Activated T-cell treated with anti-CD3 and anti-CD28 coated beads, Interleukin-2, amount 50 U/mL, for 4 hours (primary cell): ENCODE results near the gene RASA3. TPM values are rescaled to one million over a fixed set of nuclear protein-coding genes. Genes with fewer than 3 reads are reported as not detected.
"Not testable (repeated sequence)": the region's sequence is repeated elsewhere in the genome, so short reads cannot be mapped to it uniquely, and the experiment has no call there.

Experiments
- ATAC-seq, 2 donors: fragments of 200-7000 bp; cut with Tn5 transposase; one replicate each; pipeline ENCODE4 v1.10.0; 2021
- DNase-seq: peaks from one replicate; pipeline ENCODE4 v3.0.0-alpha.2; 2020
- H3K27me3 Mint-ChIP-seq: one replicate; pipeline ENCODE4 v1.8.0; 2021; ENCODE audit warnings: low read depth, mixed read lengths
- H3K36me3 Mint-ChIP-seq: one replicate; pipeline ENCODE4 v1.8.0; 2022; ENCODE audit warnings: mixed read lengths; ENCODE audit not compliant: insufficient read depth
- H3K4me1 Mint-ChIP-seq: one replicate; pipeline ENCODE4 v1.8.0; 2021; ENCODE audit warnings: low read depth, mixed read lengths
- H3K4me3 Mint-ChIP-seq: one replicate; pipeline ENCODE4 v1.8.0; 2021; ENCODE audit warnings: mild to moderate bottlenecking, moderate library complexity, mixed read lengths
- H3K9me3 Mint-ChIP-seq: one replicate; pipeline ENCODE4 v1.8.0; 2021; ENCODE audit warnings: mixed read lengths
- total RNA-seq, 3 donors: library from RNA; stranded (reverse); gene quantifications; one replicate each; pipeline ENCODE4 v1.2.1, GENCODE V29; 2021

RASA3 gene
- total RNA-seq, 3 donors from 2014 or later = 23.7 to 28.7 (median 26.6) TPM

- Mint-ChIP-seq H3K27me3 (no peaks in the 10 kb centered on the region), H3K9me3 (no peaks in the 10 kb centered on the region), H3K4me3 (no peak overlapping the region), H3K36me3 (peaks cover 15% of the 10 kb centered on the region), H3K4me1 (no peaks in the 10 kb centered on the region)
- DNase-seq (no peak), ATAC-seq (no peak)
These were observed 107.1 kb downstream of the RASA3 start for GRCh38 chr13:114025405-114025713.

GRCh38 chr13:114024603-114025404 lies 107.6 kb downstream of the RASA3 start:
- Mint-ChIP-seq H3K36me3 (peaks cover 15% of the 10 kb centered on the region), H3K4me3 (no peak overlapping the region)
- no peak for ATAC-seq

GRCh38 chr13:114023716-114024602 lies 108.5 kb downstream of the RASA3 start:
- DNase-seq (no peak), ATAC-seq (no peak)
- H3K4me3 Mint-ChIP-seq = no peak overlapping the region
- no peaks in the 10 kb centered on the region for H3K4me1 Mint-ChIP-seq
- H3K9me3 Mint-ChIP-seq = no peaks in the 10 kb centered on the region
- H3K27me3 Mint-ChIP-seq = no peaks in the 10 kb centered on the region
- peaks cover 18% of the 10 kb centered on the region for H3K36me3 Mint-ChIP-seq

More at GRCh38 chr13:114024603-114025404, 107.6 kb downstream of the RASA3 start:
- H3K9me3 Mint-ChIP-seq = no peaks in the 10 kb centered on the region
- no peaks in the 10 kb centered on the region for H3K27me3 Mint-ChIP-seq
- no peak for DNase-seq
- H3K4me1 Mint-ChIP-seq = no peaks in the 10 kb centered on the region

GRCh38 chr13:114022876-114023275 lies 109.5 kb downstream of the RASA3 start:
- no peaks in the 10 kb centered on the region for H3K9me3 Mint-ChIP-seq
- no peaks in the 10 kb centered on the region for H3K27me3 Mint-ChIP-seq

GRCh38 chr13:114022309-114022669 lies 110.1 kb downstream of the RASA3 start:
- ATAC-seq (no peak), DNase-seq (no peak)
- Mint-ChIP-seq H3K4me3 (no peak overlapping the region), H3K9me3 (no peaks in the 10 kb centered on the region), H3K27me3 (no peaks in the 10 kb centered on the region), H3K36me3 (peaks cover 18% of the 10 kb centered on the region), H3K4me1 (no peaks in the 10 kb centered on the region)

More at GRCh38 chr13:114022876-114023275, 109.5 kb downstream of the RASA3 start:
- H3K4me1 Mint-ChIP-seq = no peaks in the 10 kb centered on the region
- no peak overlapping the region for H3K4me3 Mint-ChIP-seq
- peaks cover 18% of the 10 kb centered on the region for H3K36me3 Mint-ChIP-seq
- ATAC-seq (no peak), DNase-seq (no peak)

- Mint-ChIP-seq H3K9me3 (no peaks in the 10 kb centered on the region), H3K36me3 (peaks cover 18% of the 10 kb centered on the region), H3K27me3 (no peaks in the 10 kb centered on the region), H3K4me3 (no peak overlapping the region), H3K4me1 (no peaks in the 10 kb centered on the region)
- no peak for DNase-seq
- ATAC-seq = no peak
These were observed 110.7 kb downstream of the RASA3 start for GRCh38 chr13:114021464-114022308.

GRCh38 chr13:114020750-114021463 lies 111.5 kb downstream of the RASA3 start:
- ATAC-seq (no peak), DNase-seq (no peak)
- Mint-ChIP-seq H3K9me3 (no peaks in the 10 kb centered on the region), H3K4me3 (no peak overlapping the region), H3K36me3 (peaks cover 18% of the 10 kb centered on the region), H3K4me1 (no peaks in the 10 kb centered on the region), H3K27me3 (no peaks in the 10 kb centered on the region)

- H3K4me1 Mint-ChIP-seq, DNase-seq, H3K9me3 Mint-ChIP-seq, ATAC-seq, H3K4me3 Mint-ChIP-seq, H3K27me3 Mint-ChIP-seq: not testable (repeated sequence)
- H3K36me3 Mint-ChIP-seq = peaks cover 15% of the 10 kb centered on the region
These were observed 112.3 kb downstream of the RASA3 start for GRCh38 chr13:114020134-114020533.

GRCh38 chr13:114019367-114019766 lies 113.1 kb downstream of the RASA3 start:
- Mint-ChIP-seq H3K4me3 (no peak overlapping the region), H3K27me3 (no peaks in the 10 kb centered on the region), H3K36me3 (peaks cover 15% of the 10 kb centered on the region), H3K9me3 (no peaks in the 10 kb centered on the region), H3K4me1 (no peaks in the 10 kb centered on the region)
- ATAC-seq (peak; percentile 52 to 55), DNase-seq (peak; percentile 37)

GRCh38 chr13:114018461-114019055 lies 113.9 kb downstream of the RASA3 start:
- peaks cover 11% of the 10 kb centered on the region for H3K36me3 Mint-ChIP-seq
- no peaks in the 10 kb centered on the region for H3K9me3 Mint-ChIP-seq
- ATAC-seq (no peak), DNase-seq (no peak)
- H3K4me1 Mint-ChIP-seq = no peaks in the 10 kb centered on the region
- no peak overlapping the region for H3K4me3 Mint-ChIP-seq
- no peaks in the 10 kb centered on the region for H3K27me3 Mint-ChIP-seq

GRCh38 chr13:114017966-114018365 lies 114.5 kb downstream of the RASA3 start:
- Mint-ChIP-seq H3K36me3 (peaks cover 11% of the 10 kb centered on the region), H3K4me1 (no peaks in the 10 kb centered on the region), H3K4me3 (no peak overlapping the region), H3K27me3 (no peaks in the 10 kb centered on the region), H3K9me3 (no peaks in the 10 kb centered on the region)
- ATAC-seq = no peak
- DNase-seq = no peak

- no peak for DNase-seq
- H3K4me3 Mint-ChIP-seq = no peak overlapping the region
- H3K4me1 Mint-ChIP-seq = no peaks in the 10 kb centered on the region
- no peaks in the 10 kb centered on the region for H3K27me3 Mint-ChIP-seq
- ATAC-seq = no peak
- H3K9me3 Mint-ChIP-seq = no peaks in the 10 kb centered on the region
- peaks cover 11% of the 10 kb centered on the region for H3K36me3 Mint-ChIP-seq
These were observed 115.3 kb downstream of the RASA3 start for GRCh38 chr13:114017028-114017630.

- H3K36me3 Mint-ChIP-seq = peaks cover 11% of the 10 kb centered on the region
- H3K4me1 Mint-ChIP-seq = no peaks in the 10 kb centered on the region
- DNase-seq (no peak), ATAC-seq (no peak)
- H3K9me3 Mint-ChIP-seq = no peaks in the 10 kb centered on the region
- H3K27me3 Mint-ChIP-seq = no peaks in the 10 kb centered on the region
- H3K4me3 Mint-ChIP-seq = no peak overlapping the region
These were observed 115.9 kb downstream of the RASA3 start for GRCh38 chr13:114016321-114017027.
